Uterus (tissue), 4 donors: Measurements from ENCODE around the gene RAD51AP1. TPM values are rescaled to one million over a fixed set of nuclear protein-coding genes. Genes with fewer than 3 reads are reported as not detected.

Experiments used
- DNase-seq, 2 donors: peaks; one replicate each; pipeline ENCODE4 v3.0.0-alpha.2; 2019 to 2020
- H3K27ac ChIP-seq, 2 donors: fragments of 200-600 bp; sonication (generic); 1 replicate in 1 of 2; 2 replicates in 1 of 2; pipeline ENCODE4 v1.5.1; 2016 to 2018
- H3K27me3 ChIP-seq, 2 donors: fragments of 200-600 bp; sonication (generic); one replicate each; pipeline ENCODE4 v1.5.1; 2018 to 2019; ENCODE audit warnings: control low read depth in 1 of 2
- H3K36me3 ChIP-seq, 2 donors: fragments of 200-600 bp; sonication (generic); one replicate each; pipeline ENCODE4 v1.5.1; 2019; ENCODE audit warnings: control low read depth in 1 of 2
- H3K4me1 ChIP-seq, 2 donors: fragments of 200-600 bp; sonication (generic); one replicate each; pipeline ENCODE4 v1.5.1; 2018 to 2019; ENCODE audit warnings: control low read depth in 1 of 2
- H3K4me3 ChIP-seq, 2 donors: fragments of 200-600 bp; sonication (generic); 1 replicate in 1 of 2; 2 replicates in 1 of 2; pipeline ENCODE4 v1.5.1; 2018 to 2019; ENCODE audit warnings: mild to moderate bottlenecking in 1 of 2
- H3K9me3 ChIP-seq, 2 donors: fragments of 200-600 bp; sonication (generic); one replicate each; pipeline ENCODE4 v1.5.1; 2019; ENCODE audit warnings: control low read depth in 1 of 2
- CTCF ChIP-seq, 4 experiments: fragments of 200-600 bp in 2 of 4; fragments of 450-650 bp in 2 of 4; sonication (generic) in 2 of 4; IDR thresholded peaks; one replicate each; pipeline ENCODE4 v1.5.1; 2016 to 2019; ENCODE audit warnings: antibody characterized with exemption in 4 of 4, mild to moderate bottlenecking in 2 of 4, moderate library complexity in 1 of 4
- POLR2A ChIP-seq, 2 donors: fragments of 450-650 bp; IDR thresholded peaks; one replicate each; pipeline ENCODE4 v1.6.1; 2016; ENCODE audit warnings: antibody characterized with exemption in 2 of 2, mild to moderate bottlenecking in 1 of 2, moderate library complexity in 1 of 2
- intact Hi-C: fragments of 100-400 bp; cut with DNase I; formaldehyde crosslinking; loops from one replicate; pipeline ENCODE4 v1.15.1; 2023; ENCODE audit warnings: low total_unique reads
- total RNA-seq, 4 donors: library from RNA; depleted of rRNA in 3 of 4; stranded (reverse); fragments of >200 nt in 3 of 4; gene quantifications; one replicate each; pipeline versions ENCODE4 v1.1.0 to v1.2.4, GENCODE V29; 2014 to 2023
- donor health status: DM: yes; HTN: yes; CAD: no.

The RAD51AP1 gene
- total RNA-seq, 4 donors from 2014 or later, result 1.3 to 22.8 TPM; not detected in 2

- no peak overlapping the region for H3K4me3 ChIP-seq
- intact Hi-C loops, result no loop called here
- H3K27ac ChIP-seq, result no peak overlapping the region
- no peaks in the 10 kb centered on the region for H3K27me3 ChIP-seq
- H3K36me3 ChIP-seq, result no peaks in the 10 kb centered on the region
- H3K4me1 ChIP-seq, result peaks cover 0 to 4% of the 10 kb centered on the region in 2 donors
- TF ChIP-seq POLR2A (IDR thresholded peaks at IDR 0.05), result no peak
- no peak for TF ChIP-seq CTCF (IDR thresholded peaks at IDR 0.05)
- no peaks in the 10 kb centered on the region for H3K9me3 ChIP-seq
- DNase-seq, result no peak
Observed at GRCh38 chr12:4607056-4607455, 68.4 kb downstream of the RAD51AP1 start.

GRCh38 chr12:4609071-4609470 lies 70.4 kb downstream of the RAD51AP1 start:
- TF ChIP-seq CTCF (IDR thresholded peaks at IDR 0.05) (no peak), POLR2A (IDR thresholded peaks at IDR 0.05) (no peak)
- H3K27me3 ChIP-seq, result no peaks in the 10 kb centered on the region
- no peaks in the 10 kb centered on the region for H3K9me3 ChIP-seq
- H3K36me3 ChIP-seq, result no peaks in the 10 kb centered on the region
- no peak overlapping the region for H3K4me3 ChIP-seq
- DNase-seq, result no peak
- peaks cover 0 to 4% of the 10 kb centered on the region in 2 donors for H3K4me1 ChIP-seq
- H3K27ac ChIP-seq, result no peak overlapping the region
- intact Hi-C loops, result no loop called here

Other genes starting within 250 kb of the RAD51AP1 start
- gene TIGAR, start 217.7 kb upstream of the RAD51AP1 start, total RNA-seq, result 10 to 100 TPM in 1 of 4 donors, 1 to 10 TPM in 2, under 1 TPM in 1; 0.26 to 10.6 (median 2.3) TPM
- gene FGF23, start 159.2 kb upstream of the RAD51AP1 start, total RNA-seq, result not detected
- gene FGF6, start 93.1 kb upstream of the RAD51AP1 start, total RNA-seq, result not detected
- gene DYRK4, start 23.3 kb downstream of the RAD51AP1 start, total RNA-seq, result 10 to 100 TPM; 32.3 to 51.1 (median 41.4) TPM
- gene AKAP3, start 110.2 kb downstream of the RAD51AP1 start, total RNA-seq, result 1 to 10 TPM in 2 of 4 donors, under 1 TPM in 1, not detected in 1; 0.79 to 1.6 (median 1.3) TPM
- 10 to 100 TPM; 24.3 to 74.4 (median 61.8) TPM for gene NDUFA9, start 110.2 kb downstream of the RAD51AP1 start, total RNA-seq
- 1 to 10 TPM in 1 of 4 donors, under 1 TPM in 2, not detected in 1; 0.29 to 5.8 (median 0.70) TPM for gene GALNT8, start 181.5 kb downstream of the RAD51AP1 start, total RNA-seq